Activated B cell treated with CpG ODN at 0.5 μM for 24 hours (primary cell): ENCODE results near the gene RABL3. TPM values are rescaled to one million over a fixed set of nuclear protein-coding genes. Genes with fewer than 3 reads are reported as not detected.
A peak's percentile ranks its signal among the peaks of the same experiment; 100 is the strongest.
"Not testable (repeated sequence)": the region's sequence is repeated elsewhere in the genome, so short reads cannot be mapped to it uniquely, and the experiment has no call there.

Experiments
- ATAC-seq: fragments of 200-7000 bp; cut with Tn5 transposase; one replicate; pipeline ENCODE4 v1.10.0; 2021; ENCODE audit warnings: low read depth, mild to moderate bottlenecking, moderate library complexity
- CTCF ChIA-PET: fragments of 350-600 bp; sonication (Branson Sonifier 250); formaldehyde crosslinking; loops from one replicate; lab custom pipeline; 2021; ENCODE audit warnings: antibody characterized with exemption; lab: Charles Lee
- POLR2A ChIA-PET: fragments of 350-600 bp; sonication (Branson Sonifier 250); formaldehyde crosslinking; loops from one replicate; lab custom pipeline; 2021; ENCODE audit warnings: antibody characterized with exemption; lab: Charles Lee
- DNase-seq: peaks from one replicate; pipeline ENCODE4 v3.0.0; 2022
- H3K27ac Mint-ChIP-seq: one replicate; pipeline ENCODE4 v1.8.0; 2020; ENCODE audit warnings: mixed read lengths
- H3K27me3 Mint-ChIP-seq: one replicate; pipeline ENCODE4 v1.8.0; 2021; ENCODE audit warnings: mixed read lengths
- H3K36me3 Mint-ChIP-seq: one replicate; pipeline ENCODE4 v1.8.0; 2021; ENCODE audit warnings: low read depth, mixed read lengths
- H3K4me1 Mint-ChIP-seq: one replicate; pipeline ENCODE4 v1.8.0; 2021; ENCODE audit warnings: mixed read lengths
- H3K4me3 Mint-ChIP-seq: one replicate; pipeline ENCODE4 v1.8.0; 2020; ENCODE audit warnings: mild to moderate bottlenecking, mixed read lengths
- H3K9me3 Mint-ChIP-seq: one replicate; pipeline ENCODE4 v1.8.0; 2020; ENCODE audit warnings: mixed read lengths
- intact Hi-C: fragments of 100-400 bp; cut with micrococcal nuclease; formaldehyde crosslinking; loops from one replicate; pipeline ENCODE4 v1.15.1; 2024
- total RNA-seq: library from RNA; stranded (reverse); gene quantifications from 2 replicates; pipeline ENCODE4 v1.2.3, GENCODE V29; 2022
- TF ChIP-seq, protein P1 (sequence below): fragments of 200-600 bp; IDR thresholded peaks from one replicate; pipeline ENCODE4 v1.8.0; 2022; ENCODE audit warnings: antibody characterized with exemption, mild to moderate bottlenecking

RABL3 gene
- total RNA-seq: 29.7 and 29.9 TPM in 2 replicates

- no peaks in the 10 kb centered on the region for H3K9me3 Mint-ChIP-seq
- TF ChIP-seq, protein P1, sequence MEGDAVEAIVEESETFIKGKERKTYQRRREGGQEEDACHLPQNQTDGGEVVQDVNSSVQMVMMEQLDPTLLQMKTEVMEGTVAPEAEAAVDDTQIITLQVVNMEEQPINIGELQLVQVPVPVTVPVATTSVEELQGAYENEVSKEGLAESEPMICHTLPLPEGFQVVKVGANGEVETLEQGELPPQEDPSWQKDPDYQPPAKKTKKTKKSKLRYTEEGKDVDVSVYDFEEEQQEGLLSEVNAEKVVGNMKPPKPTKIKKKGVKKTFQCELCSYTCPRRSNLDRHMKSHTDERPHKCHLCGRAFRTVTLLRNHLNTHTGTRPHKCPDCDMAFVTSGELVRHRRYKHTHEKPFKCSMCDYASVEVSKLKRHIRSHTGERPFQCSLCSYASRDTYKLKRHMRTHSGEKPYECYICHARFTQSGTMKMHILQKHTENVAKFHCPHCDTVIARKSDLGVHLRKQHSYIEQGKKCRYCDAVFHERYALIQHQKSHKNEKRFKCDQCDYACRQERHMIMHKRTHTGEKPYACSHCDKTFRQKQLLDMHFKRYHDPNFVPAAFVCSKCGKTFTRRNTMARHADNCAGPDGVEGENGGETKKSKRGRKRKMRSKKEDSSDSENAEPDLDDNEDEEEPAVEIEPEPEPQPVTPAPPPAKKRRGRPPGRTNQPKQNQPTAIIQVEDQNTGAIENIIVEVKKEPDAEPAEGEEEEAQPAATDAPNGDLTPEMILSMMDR: no peak
- ChIA-PET POLR2A (interaction anchor here (0.6 to 1.7 kb wide), 10 partner anchors 21 to 1501 kb away, joined by 3 to 21 read pairs (median 4); partner anchors contain the start of genes B4GALT4, LRRC58 and NDUFB4), CTCF (interaction anchor here (1.6 kb wide), 1 partner anchor 53 kb away, joined by 3 read pairs; no protein-coding TSS in a partner anchor)
- DNase-seq: peak; percentile 88
- ATAC-seq: peak; percentile 96
- intact Hi-C loops: loop anchor here (1.0 to 5.0 kb wide), 11 partner anchors 54 to 1674 kb away; partner anchors contain the start of genes COX17, GSK3B, HCLS1 and LRRC58
- peaks cover 15% of the 10 kb centered on the region for H3K36me3 Mint-ChIP-seq
- H3K4me3 Mint-ChIP-seq: peak within 1 kb of the TSS; percentile 96
- H3K4me1 Mint-ChIP-seq: peaks cover 36% of the 10 kb centered on the region
- peak within 1 kb of the TSS; percentile 97 for H3K27ac Mint-ChIP-seq
- H3K27me3 Mint-ChIP-seq: no peaks in the 10 kb centered on the region
Observed at GRCh38 chr3:120742198-120742848, at the start of gene RABL3, which contains the start of gene GTF2E1. Gene RABL3 (minus strand): TSS chr3:120742516. CDS start chr3:120742507, 9 bp downstream. Gene GTF2E1 (plus strand): TSS chr3:120742744. CDS start chr3:120750553, 7,809 bp downstream.

DNA sequence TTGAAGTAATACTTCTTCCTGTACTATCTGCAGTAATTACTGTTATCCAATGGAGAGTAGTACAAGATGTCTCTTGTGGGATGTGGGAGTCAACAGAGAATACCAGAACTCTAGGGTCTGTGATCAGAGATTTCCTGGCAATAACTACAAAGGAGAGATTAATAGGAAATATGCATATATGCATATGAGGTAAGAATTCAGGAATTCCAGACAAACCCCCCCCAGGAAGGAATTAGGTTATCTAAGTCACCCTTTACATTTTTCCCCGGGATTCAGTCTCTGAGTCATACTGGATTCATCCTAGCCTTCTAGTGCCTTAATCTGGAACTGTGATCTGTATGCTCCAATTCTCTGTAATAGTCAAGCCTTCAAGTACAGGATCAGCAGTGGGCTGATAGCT, 49.6 kb upstream of the RABL3 start:
- H3K9me3 Mint-ChIP-seq: no peaks in the 10 kb centered on the region
- intact Hi-C loops: loop anchor here (10.0 kb wide), 1 partner anchor 1907 kb away; no protein-coding TSS in a partner anchor
- no peaks in the 10 kb centered on the region for H3K4me1 Mint-ChIP-seq
- ATAC-seq (no peak), DNase-seq (no peak)
- TF ChIP-seq, protein P1: no peak
- CTCF ChIA-PET: interaction anchor here (4.7 kb wide), 1 partner anchor 232 kb away, joined by 97 read pairs; no protein-coding TSS in a partner anchor
- POLR2A ChIA-PET: no interaction called here
- no peak overlapping the region for H3K27ac Mint-ChIP-seq
- H3K27me3 Mint-ChIP-seq: no peaks in the 10 kb centered on the region
- no peaks in the 10 kb centered on the region for H3K36me3 Mint-ChIP-seq
- H3K4me3 Mint-ChIP-seq: no peak overlapping the region

DNA sequence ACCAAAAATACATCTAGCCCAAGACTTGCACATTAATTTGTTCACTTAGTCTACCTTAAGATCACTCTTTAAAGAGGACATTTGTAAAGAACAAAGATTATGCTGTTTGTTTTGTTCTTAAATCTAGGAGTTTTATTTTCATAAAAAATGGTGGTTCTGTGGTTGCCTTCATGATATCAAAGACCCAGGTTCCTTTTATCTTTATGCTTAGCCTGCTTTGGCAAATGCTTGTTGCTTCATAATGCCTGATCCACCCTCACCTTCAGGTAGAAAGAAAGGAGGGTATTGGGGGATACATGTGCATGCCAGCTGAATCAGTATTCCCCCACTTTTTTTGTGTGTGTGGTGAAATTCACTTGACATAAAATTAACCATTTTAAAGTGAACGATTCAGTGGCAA, 48.7 kb upstream of the RABL3 start:
- Mint-ChIP-seq H3K27me3 (no peaks in the 10 kb centered on the region), H3K4me3 (no peak overlapping the region), H3K27ac (no peak overlapping the region), H3K36me3 (no peaks in the 10 kb centered on the region), H3K9me3 (no peaks in the 10 kb centered on the region), H3K4me1 (peaks cover 8% of the 10 kb centered on the region)
- no peak for DNase-seq
- POLR2A ChIA-PET: no interaction called here
- intact Hi-C loops: loop anchor here (10.0 kb wide), 1 partner anchor 1906 kb away; no protein-coding TSS in a partner anchor
- CTCF ChIA-PET: no interaction called here
- ATAC-seq: no peak
- TF ChIP-seq, protein P1: no peak

DNA sequence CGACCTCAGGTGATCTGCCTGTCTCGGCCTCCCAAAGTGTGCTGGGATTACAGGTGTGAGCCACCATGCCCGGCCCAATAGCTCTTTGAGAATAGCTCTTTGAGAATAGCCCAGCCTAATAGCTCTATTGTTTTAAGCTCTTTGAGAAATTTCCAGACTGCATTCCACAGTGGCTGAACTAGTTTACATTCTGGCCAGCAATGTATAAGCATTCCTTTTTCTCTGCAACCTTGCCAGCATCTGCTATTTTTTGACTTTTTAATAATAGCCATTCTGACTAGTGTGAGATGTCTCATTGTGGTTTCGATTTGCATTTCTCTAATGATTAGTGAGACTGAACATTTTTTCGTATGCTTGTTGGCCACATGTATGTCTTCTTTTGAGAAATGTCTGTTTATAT, 43.5 kb upstream of the RABL3 start:
- H3K27me3 Mint-ChIP-seq, POLR2A ChIA-PET, DNase-seq, H3K4me3 Mint-ChIP-seq, ATAC-seq, H3K9me3 Mint-ChIP-seq, intact Hi-C loops, H3K27ac Mint-ChIP-seq: not testable (repeated sequence)
- peaks cover 22% of the 10 kb centered on the region for H3K36me3 Mint-ChIP-seq
- CTCF ChIA-PET: interaction anchor here (1.9 kb wide), 1 partner anchor 9 kb away, joined by 6 read pairs; no protein-coding TSS in a partner anchor
- H3K4me1 Mint-ChIP-seq: peaks cover 18% of the 10 kb centered on the region

DNA sequence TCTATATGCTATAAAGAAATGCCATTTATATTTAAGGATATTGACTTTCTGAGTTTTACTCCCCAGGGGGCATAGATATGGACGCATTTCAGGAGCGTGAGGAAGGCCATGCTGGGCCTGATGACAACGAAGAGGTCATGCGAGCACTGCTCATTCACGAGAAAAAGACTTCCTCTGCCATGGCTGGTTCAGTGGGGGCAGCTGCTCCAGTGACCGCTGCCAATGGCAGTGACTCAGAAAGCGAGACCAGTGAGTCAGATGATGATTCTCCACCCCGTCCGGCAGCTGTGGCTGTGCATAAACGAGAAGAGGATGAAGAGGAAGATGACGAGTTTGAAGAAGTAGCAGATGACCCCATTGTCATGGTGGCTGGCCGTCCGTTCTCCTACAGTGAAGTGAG, 38.7 kb upstream of the RABL3 start:
- POLR2A ChIA-PET: no interaction called here

More for the DNA sequence above, 38.7 kb upstream of the RABL3 start:
- CTCF ChIA-PET: no interaction called here
- Mint-ChIP-seq H3K27me3 (no peaks in the 10 kb centered on the region), H3K27ac (peak overlapping the region; percentile 67), H3K4me3 (no peak overlapping the region), H3K9me3 (no peaks in the 10 kb centered on the region), H3K36me3 (peaks cover 47% of the 10 kb centered on the region), H3K4me1 (peaks cover 9% of the 10 kb centered on the region)
- ATAC-seq (peak; percentile 62), DNase-seq (no peak)
- TF ChIP-seq, protein P1: no peak
- intact Hi-C loops: no loop called here
